Measurements from ENCODE around the gene SWAP70.

SWAP70 gene

DNA sequence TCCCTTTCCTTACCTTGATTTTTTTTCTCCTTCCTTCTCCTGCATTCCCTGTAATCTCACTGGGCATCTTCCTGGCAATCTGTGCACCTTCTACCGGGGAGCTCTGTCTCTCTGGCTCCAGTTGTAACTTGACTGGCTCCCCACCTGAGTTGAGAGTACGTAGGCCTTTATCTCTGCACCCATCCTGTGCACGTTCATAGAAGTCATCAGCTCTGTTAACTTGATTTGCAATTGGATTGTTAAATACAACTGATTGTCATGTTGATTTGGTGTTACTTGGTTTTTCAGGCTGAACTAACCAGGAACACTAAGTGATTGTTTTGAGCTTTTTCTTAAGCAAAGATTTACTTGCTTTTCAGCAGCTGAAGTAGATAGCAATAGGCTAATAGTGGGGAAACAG, 11.8 kb downstream of the SWAP70 start:
- peak overlapping the region; percentile 59 for H3K4me2 ChIP-seq (ENCODE audit: low read length)
- peak overlapping the region; percentile 47 for H3K4me3 ChIP-seq (ENCODE audit: low read length)
- TF ChIP-seq EZH2phosphoT487 (IDR thresholded peaks at IDR 0.05; ENCODE audit: borderline replicate concordance, low read length), result no peak
- TF ChIP-seq, protein P1, sequence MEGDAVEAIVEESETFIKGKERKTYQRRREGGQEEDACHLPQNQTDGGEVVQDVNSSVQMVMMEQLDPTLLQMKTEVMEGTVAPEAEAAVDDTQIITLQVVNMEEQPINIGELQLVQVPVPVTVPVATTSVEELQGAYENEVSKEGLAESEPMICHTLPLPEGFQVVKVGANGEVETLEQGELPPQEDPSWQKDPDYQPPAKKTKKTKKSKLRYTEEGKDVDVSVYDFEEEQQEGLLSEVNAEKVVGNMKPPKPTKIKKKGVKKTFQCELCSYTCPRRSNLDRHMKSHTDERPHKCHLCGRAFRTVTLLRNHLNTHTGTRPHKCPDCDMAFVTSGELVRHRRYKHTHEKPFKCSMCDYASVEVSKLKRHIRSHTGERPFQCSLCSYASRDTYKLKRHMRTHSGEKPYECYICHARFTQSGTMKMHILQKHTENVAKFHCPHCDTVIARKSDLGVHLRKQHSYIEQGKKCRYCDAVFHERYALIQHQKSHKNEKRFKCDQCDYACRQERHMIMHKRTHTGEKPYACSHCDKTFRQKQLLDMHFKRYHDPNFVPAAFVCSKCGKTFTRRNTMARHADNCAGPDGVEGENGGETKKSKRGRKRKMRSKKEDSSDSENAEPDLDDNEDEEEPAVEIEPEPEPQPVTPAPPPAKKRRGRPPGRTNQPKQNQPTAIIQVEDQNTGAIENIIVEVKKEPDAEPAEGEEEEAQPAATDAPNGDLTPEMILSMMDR (IDR thresholded peaks at IDR 0.05; ENCODE audit: low read depth, low read length, poor library complexity, severe bottlenecking), result no peak
- peaks cover 82% of the 10 kb centered on the region for H3K4me1 ChIP-seq (ENCODE audit: control insufficient read depth, low read length)
- H3K9me2 ChIP-seq (replicated peaks; ENCODE audit: control insufficient read depth, low read length), result no peaks in the 10 kb centered on the region
- peaks cover 54% of the 10 kb centered on the region for H3K36me3 ChIP-seq (ENCODE audit: control insufficient read depth, low read length)
- no peaks in the 10 kb centered on the region for H3K27me3 ChIP-seq (ENCODE audit: control insufficient read depth, low read length)
- H3K27ac ChIP-seq (ENCODE audit: low read depth, low read length), result peak overlapping the region; percentile 97
- peaks cover 59% of the 10 kb centered on the region for H3F3A ChIP-seq (ENCODE audit: control insufficient read depth, insufficient read depth)
- no peaks in the 10 kb centered on the region for H3K9me3 ChIP-seq (ENCODE audit: control insufficient read depth, insufficient read depth, low read length)
- H3K79me2 ChIP-seq (ENCODE audit: control insufficient read depth, low read length), result peaks cover 88% of the 10 kb centered on the region
- peaks cover 3% of the 10 kb centered on the region; the same call in 1 of the 2 replicates for H4K20me1 ChIP-seq (ENCODE audit: control insufficient read depth, insufficient read depth, low read depth, low read length)

DNA sequence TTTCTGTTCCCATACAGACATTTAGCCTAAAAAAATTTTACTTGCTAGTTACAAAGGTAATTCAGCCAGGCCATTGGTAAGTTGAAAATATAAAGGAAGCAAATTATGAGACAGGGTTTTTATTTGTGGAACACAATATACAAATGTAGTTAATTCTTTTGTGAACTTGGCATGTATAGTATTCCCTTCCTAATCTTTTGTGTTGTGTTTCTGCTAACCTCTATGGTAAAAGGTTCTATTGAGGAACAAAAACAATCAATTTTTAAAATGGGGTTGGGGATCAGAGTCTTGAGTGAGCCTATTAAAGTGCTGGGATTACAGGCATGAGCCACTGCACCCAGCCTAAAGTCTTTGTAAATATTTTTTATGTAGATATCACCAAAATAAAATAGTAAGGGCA, 14.1 kb downstream of the SWAP70 start:
- peak overlapping the region; percentile 59 for H3K4me2 ChIP-seq (ENCODE audit: low read length)
- peak overlapping the region; percentile 97 for H3K27ac ChIP-seq (ENCODE audit: low read depth, low read length)
- peaks cover 100% of the 10 kb centered on the region for H3K79me2 ChIP-seq (ENCODE audit: control insufficient read depth, low read length)
- TF ChIP-seq EZH2phosphoT487 (IDR thresholded peaks at IDR 0.05; ENCODE audit: borderline replicate concordance, low read length), result no peak
- TF ChIP-seq, protein P1 (IDR thresholded peaks at IDR 0.05; ENCODE audit: low read depth, low read length, poor library complexity, severe bottlenecking), result no peak
- peak overlapping the region; percentile 53 for H3K4me3 ChIP-seq (ENCODE audit: low read length)
- no peaks in the 10 kb centered on the region for H3K27me3 ChIP-seq (ENCODE audit: control insufficient read depth, low read length)
- peaks cover 66% of the 10 kb centered on the region for H3K36me3 ChIP-seq (ENCODE audit: control insufficient read depth, low read length)
- H3K4me1 ChIP-seq (ENCODE audit: control insufficient read depth, low read length), result peaks cover 98% of the 10 kb centered on the region
- H4K20me1 ChIP-seq (ENCODE audit: control insufficient read depth, insufficient read depth, low read depth, low read length), result peaks cover 1% of the 10 kb centered on the region; the same call in 1 of the 2 replicates
- H3F3A ChIP-seq (ENCODE audit: control insufficient read depth, insufficient read depth), result peaks cover 68% of the 10 kb centered on the region
- H3K9me3 ChIP-seq (ENCODE audit: control insufficient read depth, insufficient read depth, low read length), result no peaks in the 10 kb centered on the region
- H3K9me2 ChIP-seq (replicated peaks; ENCODE audit: control insufficient read depth, low read length), result no peaks in the 10 kb centered on the region

DNA sequence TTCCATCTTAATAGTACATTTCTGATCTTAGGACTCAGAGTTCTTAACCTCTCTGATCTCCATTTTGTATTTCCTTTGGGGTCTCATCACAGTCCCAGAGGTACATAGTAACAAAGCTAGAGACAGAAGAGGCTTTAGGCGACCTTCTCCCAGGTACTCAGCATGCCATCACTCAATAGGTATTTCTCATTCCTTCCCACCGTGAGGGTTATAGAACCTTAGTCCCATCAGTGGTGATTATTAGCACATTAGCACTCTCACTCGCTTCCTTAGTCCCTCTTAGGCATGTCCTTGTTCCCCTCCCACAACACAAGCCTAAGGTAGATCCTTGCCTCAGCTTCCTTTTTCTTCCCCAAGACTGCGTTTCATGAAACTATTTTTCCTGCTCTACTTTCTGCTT, 14.7 kb downstream of the SWAP70 start:
- Histone ChIP-seq H3K4me2 (ENCODE audit: low read length) (peak overlapping the region; percentile 59), H3K9me3 (ENCODE audit: control insufficient read depth, insufficient read depth, low read length) (no peaks in the 10 kb centered on the region), H3K27me3 (ENCODE audit: control insufficient read depth, low read length) (no peaks in the 10 kb centered on the region), H3K79me2 (ENCODE audit: control insufficient read depth, low read length) (peaks cover 100% of the 10 kb centered on the region), H3K4me3 (ENCODE audit: low read length) (peak overlapping the region; percentile 53), H3K36me3 (ENCODE audit: control insufficient read depth, low read length) (peaks cover 66% of the 10 kb centered on the region), H4K20me1 (ENCODE audit: control insufficient read depth, insufficient read depth, low read depth, low read length) (no peaks in the 10 kb centered on the region; the same call in 1 of the 2 replicates), H3K4me1 (ENCODE audit: control insufficient read depth, low read length) (peaks cover 98% of the 10 kb centered on the region), H3K9me2 (replicated peaks; ENCODE audit: control insufficient read depth, low read length) (no peaks in the 10 kb centered on the region), H3K27ac (ENCODE audit: low read depth, low read length) (peak overlapping the region; percentile 97), H3F3A (ENCODE audit: control insufficient read depth, insufficient read depth) (peaks cover 64% of the 10 kb centered on the region)
- TF ChIP-seq, protein P1 (IDR thresholded peaks at IDR 0.05; ENCODE audit: low read depth, low read length, poor library complexity, severe bottlenecking), result no peak
- no peak for TF ChIP-seq EZH2phosphoT487 (IDR thresholded peaks at IDR 0.05; ENCODE audit: borderline replicate concordance, low read length)
